Measurements from ENCODE around the gene PRM2.
"Not testable (repeated sequence)": the region's sequence is repeated elsewhere in the genome, so short reads cannot be mapped to it uniquely, and the experiment has no call there.

The PRM2 gene

DNA sequence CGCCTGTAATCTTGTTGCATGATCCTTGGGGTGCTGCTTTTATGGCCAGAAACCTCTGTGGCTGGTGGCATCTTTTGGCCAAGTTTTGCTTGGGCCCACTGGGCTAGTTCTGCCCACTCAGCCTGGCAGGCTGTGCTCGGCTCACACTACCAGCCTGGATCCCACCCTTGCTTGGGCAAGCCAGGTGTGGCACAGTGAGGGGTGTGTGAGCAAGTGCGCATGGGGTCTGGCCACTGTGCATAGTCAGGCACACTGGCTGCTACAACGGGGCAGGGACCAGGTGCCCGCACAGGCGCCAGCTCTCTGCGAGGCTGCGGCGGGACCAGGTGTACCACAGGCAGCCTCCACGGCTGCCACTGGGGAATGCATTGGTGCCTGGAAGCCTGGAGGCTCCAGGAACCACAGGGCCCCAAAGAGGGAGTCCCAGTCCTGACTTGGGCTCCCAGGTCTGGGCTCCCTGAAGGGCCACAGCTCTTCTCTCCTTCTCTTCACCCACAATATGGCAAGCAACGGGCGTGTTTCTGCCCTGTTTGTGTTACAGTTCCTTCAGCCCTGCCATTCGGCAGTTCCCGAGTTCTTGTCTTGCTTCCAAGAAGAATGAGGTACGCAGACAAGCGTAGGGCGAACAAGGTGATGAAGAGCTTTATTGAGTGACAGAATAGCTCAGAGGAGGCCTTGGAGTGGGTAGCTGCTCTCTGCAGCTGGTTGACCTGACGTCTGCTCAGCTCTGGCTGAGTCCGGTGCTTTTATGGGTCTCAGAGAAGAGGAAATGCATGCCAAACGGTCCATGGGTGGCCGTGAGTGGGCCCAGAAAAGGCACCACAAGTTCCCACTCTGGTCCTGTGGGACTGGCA lies 31.6 kb upstream of the PRM2 start:
- no peak for DNase-seq (ENCODE audit: low spot score)

DNA sequence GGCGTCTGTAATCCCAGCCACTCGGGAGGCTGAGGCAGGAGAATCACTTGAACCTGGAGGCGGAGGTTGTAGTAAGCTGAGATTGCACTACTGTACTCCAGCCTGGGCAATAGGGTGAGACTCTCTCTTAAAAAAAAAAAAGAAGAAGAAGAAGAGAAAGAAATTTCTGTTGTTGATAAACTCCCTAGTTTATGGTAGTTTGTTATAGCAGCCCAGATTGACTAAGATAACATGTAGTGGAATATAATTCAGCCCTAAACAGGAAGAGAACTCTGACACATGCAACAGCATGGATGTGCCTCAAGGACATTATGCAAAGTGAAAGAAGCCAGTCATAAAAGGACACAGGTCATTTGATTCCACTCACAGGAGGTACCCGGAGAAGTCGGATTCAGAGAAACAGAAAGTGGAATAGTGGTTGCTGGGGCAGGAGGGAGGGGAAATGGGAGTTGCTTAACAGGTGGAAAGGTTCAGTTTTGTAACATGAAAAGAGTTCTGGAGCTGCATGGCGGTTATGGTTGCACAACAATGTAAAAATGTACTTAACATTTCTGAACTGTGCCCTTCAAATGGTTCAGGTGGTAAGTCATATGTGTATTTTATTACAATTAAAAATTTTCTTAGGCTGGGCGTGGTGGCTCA lies 30.8 kb upstream of the PRM2 start:
- no peak for DNase-seq (ENCODE audit: low spot score)

DNA sequence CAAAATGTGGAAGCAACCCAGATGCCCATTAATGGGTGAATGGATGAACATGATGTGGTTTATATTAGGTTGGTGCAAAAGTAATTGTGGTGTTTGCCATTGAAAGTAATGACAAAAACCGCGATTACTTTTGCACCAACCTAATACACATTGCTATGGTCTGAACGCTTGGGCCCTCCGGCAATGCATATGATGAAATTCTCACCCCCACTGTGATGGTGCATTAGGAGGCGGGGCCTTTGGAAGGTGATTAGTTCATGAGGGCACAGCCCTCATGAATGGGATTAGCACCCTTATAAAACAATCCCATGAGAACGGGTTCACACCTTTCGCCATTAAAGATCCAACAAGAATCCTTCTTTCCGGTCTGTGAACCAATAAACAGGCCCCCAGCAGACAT lies 30.1 kb upstream of the PRM2 start:
- no peak for DNase-seq (ENCODE audit: low spot score)

DNA sequence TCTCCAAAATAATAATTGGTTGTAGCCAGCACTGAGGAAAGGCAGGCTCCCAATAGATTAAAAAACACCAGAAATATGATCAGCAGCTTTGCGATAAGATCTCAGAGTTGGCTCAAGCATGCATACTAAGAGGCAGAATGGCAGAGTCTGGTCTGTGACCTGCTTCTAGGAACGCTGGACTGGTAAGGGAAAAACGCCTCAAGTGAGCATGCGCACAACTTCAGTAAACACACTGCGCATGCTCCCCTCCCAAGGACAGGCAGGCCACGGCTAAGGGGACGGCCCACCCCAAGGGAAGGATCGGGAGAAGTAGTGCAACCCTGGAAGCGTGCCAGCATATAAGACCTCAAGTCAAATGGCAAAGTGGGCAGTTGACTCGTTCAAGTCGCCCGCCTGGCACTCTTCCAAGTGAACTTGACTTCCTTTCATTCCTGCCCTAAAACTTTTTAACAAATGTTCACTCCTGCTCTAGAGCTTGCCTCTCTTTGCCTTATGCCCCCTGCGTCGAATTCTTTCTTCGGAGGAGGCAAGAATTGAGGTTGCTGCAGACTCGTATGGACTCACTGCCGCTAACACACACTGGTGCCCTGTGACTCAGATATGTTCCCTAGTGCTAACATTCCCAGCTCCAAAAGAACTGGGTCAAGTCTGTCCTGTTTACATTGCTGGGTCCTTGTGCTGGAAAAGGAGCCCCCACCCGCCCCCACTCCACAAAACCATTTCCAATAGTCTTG lies 27.3 kb upstream of the PRM2 start:
- DNase-seq (ENCODE audit: low spot score), result no peak

GRCh38 chr16:11302977-11303376 lies 26.7 kb upstream of the PRM2 start:
- DNase-seq (ENCODE audit: low spot score), result no peak

- DNase-seq (ENCODE audit: low spot score), result no peak
These were observed 25.6 kb upstream of the PRM2 start for GRCh38 chr16:11301645-11302501.

GRCh38 chr16:11300560-11300892 lies 24.2 kb upstream of the PRM2 start:
- no peak for DNase-seq (ENCODE audit: low spot score)

DNA sequence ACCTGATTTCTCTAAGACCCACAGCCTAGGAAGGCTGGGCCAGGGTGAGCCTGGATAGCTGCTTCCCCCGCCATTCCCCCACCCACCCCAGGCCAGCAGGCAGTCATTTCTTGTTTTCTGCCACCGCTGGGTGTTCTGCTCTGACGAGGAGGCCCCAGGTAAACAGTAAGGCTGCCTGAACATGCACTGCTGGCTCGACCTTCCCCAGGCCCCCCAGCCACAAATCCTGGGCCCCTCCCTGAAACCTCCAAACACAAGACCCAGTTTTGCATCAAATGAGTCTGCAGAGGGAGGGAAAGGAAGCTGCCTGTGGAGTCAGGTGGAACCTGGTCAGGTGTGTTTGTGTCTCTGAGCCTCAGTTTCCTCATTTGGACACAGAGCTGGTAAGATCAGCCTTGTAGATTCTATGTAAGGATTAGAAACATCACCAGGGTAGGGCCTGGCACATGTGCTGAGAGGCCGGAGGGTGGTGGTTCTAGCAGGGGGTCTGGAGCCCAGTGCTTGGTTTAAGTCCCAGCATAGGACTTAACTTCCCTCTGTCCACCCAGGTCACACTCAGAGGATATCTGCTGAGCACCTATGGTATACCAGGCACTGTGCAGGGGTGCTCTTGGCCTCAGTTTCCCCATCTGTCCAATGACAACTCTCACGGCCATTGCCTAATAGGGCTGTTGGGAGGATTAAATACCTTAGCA lies 23.7 kb upstream of the PRM2 start:
- DNase-seq (ENCODE audit: low spot score), result no peak

- DNase-seq (ENCODE audit: low spot score), result not testable (repeated sequence)
These were observed 22.8 kb upstream of the PRM2 start for GRCh38 chr16:11298950-11299547.

GRCh38 chr16:11298143-11298900 lies 22.0 kb upstream of the PRM2 start:
- DNase-seq (ENCODE audit: low spot score), result no peak

DNA sequence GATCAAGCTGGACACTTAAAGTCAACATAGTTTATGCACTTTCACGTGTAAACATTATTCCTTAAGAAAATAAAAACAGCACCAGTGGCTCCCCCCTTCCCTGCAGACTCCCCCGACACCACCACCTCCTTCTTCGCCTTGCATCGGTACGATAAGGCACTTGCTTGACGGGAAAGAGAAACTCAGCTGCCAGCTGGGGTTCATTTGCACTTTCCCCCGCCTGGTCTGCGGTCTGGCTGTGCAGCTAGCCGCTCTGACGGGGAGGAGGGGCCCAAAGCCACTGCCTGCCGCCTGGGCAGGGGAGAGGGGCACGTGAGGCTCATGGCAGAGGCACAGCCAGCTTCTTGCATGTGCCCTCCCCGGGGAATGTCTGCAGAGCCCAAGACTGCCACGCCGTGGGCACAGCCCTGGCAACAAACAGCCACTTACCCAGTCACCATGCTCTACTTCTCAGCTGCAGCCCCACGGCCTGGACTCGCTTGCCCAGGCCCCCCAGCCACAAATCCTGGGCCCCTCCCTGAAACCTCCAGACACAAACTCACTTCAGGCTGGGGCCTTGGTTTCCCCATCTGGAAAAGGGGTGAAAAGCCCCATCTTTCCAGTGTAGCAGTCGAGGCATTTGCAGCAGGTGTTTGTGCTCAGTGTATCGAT lies 21.3 kb upstream of the PRM2 start:
- peak; percentile 68 for DNase-seq (ENCODE audit: low spot score)

DNA sequence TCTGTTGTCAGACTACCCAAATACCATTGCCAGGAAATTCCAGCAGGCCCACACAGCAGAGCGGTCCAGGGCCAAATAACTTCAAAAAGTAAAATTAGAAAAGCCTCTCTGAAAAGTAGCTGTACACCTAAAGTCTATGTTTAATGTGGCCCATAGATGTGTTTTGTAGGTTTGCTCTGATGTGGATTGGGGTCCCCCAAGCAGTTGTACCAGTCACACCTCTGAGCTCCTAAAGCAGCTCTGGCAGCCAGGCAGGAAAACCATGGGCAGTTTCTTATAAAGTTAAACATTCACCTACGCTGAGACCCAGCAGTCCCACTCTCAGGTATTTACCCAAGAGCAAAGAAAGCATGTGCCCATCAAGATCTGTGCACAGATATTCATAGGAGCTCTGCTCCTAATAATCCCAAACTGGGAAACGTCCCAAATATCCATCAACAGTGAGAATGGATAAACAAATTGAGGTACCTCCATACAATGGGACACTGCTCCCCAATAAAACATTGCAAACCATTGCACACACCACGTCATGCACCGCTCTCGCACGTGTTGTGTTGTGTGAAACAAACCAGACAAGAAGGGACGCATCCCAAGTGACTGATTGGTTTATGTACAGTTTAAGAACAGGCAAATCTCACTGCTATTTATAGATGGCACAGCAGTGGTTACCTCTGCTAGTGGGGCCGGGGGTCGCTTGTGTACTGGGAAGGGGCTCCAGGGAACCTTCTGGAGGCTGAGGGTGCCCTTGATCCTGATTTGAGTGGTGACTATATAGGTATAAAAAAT lies 20.6 kb upstream of the PRM2 start:
- no peak for DNase-seq (ENCODE audit: low spot score)

GRCh38 chr16:11296351-11296705 lies 20.0 kb upstream of the PRM2 start:
- no peak for DNase-seq (ENCODE audit: low spot score)

DNA sequence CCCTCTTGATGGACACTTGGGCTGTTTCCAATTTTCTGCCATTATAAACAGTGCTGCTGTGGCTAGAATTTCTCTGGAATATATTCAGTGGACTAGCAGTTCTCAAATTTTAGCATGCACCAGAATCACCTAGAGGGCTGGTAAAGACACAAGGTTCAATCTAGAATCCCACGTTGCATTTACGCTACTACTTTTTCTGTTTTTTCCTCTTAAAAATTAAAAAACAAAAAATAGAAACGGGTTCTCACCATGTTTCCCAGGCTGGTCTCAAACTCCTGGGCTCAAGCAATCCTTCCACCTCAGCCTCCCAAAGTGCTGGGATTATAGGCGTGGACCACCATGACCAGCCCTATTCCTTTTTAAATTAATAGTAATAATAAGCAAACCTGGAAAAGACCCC lies 19.4 kb upstream of the PRM2 start:
- no peak for DNase-seq (ENCODE audit: low spot score)

GRCh38 chr16:11292076-11292748 lies 15.9 kb upstream of the PRM2 start:
- no peak for DNase-seq (ENCODE audit: low spot score)

- DNase-seq (ENCODE audit: low spot score), result no peak
These were observed 14.9 kb upstream of the PRM2 start for GRCh38 chr16:11291091-11291703.

DNA sequence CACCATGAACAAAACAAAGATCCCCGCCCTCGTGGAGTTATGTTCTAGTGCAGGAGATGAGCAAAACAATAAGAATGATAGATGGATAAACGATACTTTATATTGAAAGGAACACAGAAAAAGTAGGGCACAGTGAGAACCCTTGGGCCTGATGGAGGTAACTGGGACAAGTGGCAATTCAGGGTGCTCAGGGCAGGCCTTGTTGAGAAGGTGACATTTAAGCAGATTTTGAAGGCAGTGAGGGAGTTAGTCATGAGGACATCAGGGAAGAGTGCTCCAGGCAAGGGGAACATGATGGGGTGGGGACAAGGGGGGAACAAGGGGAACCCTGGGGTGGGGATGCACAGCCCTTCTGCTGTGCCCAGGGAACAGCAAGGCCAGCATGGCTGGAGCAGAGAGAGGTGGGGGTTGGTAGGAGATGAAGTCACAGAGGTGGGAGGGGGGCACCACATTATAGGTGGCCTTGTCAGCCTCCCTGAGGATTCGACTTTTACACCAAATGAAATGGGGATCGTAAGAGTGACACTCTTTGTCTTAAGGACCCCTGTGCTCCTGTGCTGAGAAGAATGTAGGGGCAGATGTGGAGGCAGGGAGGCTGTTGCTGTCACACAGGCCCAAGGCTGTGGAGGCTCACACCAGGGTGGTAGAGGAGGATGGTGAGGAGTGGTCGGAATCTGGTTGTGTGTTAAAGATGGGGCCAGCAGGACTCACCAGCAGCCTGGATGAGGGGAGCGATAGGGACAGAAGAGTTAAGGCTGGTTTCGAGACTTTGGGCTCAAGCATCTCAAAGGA lies 14.0 kb upstream of the PRM2 start:
- no peak for DNase-seq (ENCODE audit: low spot score)

Data from CD4-positive, alpha-beta T cell treated with Interleukin-6 at 100 ng/mL for 8 hours (primary cell).